GM18909 (cell line): ENCODE results near the gene RTRAF.
A peak's percentile ranks its signal among the peaks of the same experiment; 100 is the strongest.

Source experiments
- ATAC-seq: cut with Tn5 transposase; IDR thresholded peaks from one replicate; pipeline ENCODE4 v1.9.1; 2021; ENCODE audit warnings: mild to moderate bottlenecking; ENCODE audit not compliant: unreplicated experiment, poor library complexity

Gene RTRAF

GRCh38 chr14:51989293-51990234 lies at the start of gene RTRAF:
Gene RTRAF (plus strand): TSS chr14:51989546. CDS start chr14:51989640, 94 bp downstream.
- ATAC-seq = peak; percentile 96

GRCh38 chr14:51939755-51940301 lies 49.5 kb upstream of the RTRAF start:
- ATAC-seq = no peak

GRCh38 chr14:51942971-51943370 lies 46.4 kb upstream of the RTRAF start:
- ATAC-seq = no peak

- ATAC-seq = no peak
These were observed 39.3 kb upstream of the RTRAF start for GRCh38 chr14:51950007-51950406.

GRCh38 chr14:51951656-51952055 lies 37.7 kb upstream of the RTRAF start:
- no peak for ATAC-seq

GRCh38 chr14:51954031-51954430 lies 35.3 kb upstream of the RTRAF start:
- ATAC-seq = no peak

GRCh38 chr14:51954657-51955056 lies 34.7 kb upstream of the RTRAF start:
- ATAC-seq = no peak

- no peak for ATAC-seq
These were observed 31.4 kb upstream of the RTRAF start for GRCh38 chr14:51957950-51958349.

GRCh38 chr14:51959928-51960327 lies 29.4 kb upstream of the RTRAF start:
- no peak for ATAC-seq

- no peak for ATAC-seq
These were observed 28.5 kb upstream of the RTRAF start for GRCh38 chr14:51960866-51961265.

GRCh38 chr14:51962711-51963110 lies 26.6 kb upstream of the RTRAF start:
- no peak for ATAC-seq

- ATAC-seq = no peak
These were observed 26.1 kb upstream of the RTRAF start for GRCh38 chr14:51963286-51963685.

GRCh38 chr14:51967521-51967920 lies 21.8 kb upstream of the RTRAF start:
- ATAC-seq = no peak

GRCh38 chr14:51969852-51970540 lies 19.4 kb upstream of the RTRAF start:
- no peak for ATAC-seq

GRCh38 chr14:51972566-51972965 lies 16.8 kb upstream of the RTRAF start:
- ATAC-seq = no peak

GRCh38 chr14:51977075-51977474 lies 12.3 kb upstream of the RTRAF start:
- no peak for ATAC-seq

GRCh38 chr14:51978681-51979085 lies 10.7 kb upstream of the RTRAF start:
- no peak for ATAC-seq

- peak; percentile 63 for ATAC-seq
These were observed 10.1 kb upstream of the RTRAF start for GRCh38 chr14:51979088-51979709.

- ATAC-seq = no peak
These were observed 8.0 kb upstream of the RTRAF start for GRCh38 chr14:51981218-51981854.

GRCh38 chr14:51988221-51988620 lies 1.1 kb upstream of the RTRAF start:
- no peak for ATAC-seq
